Activated B cell treated with CpG ODN at 0.5 μM for 24 hours (primary cell): ENCODE measurements around the gene ZNF276. TPM values are rescaled to one million over a fixed set of nuclear protein-coding genes. Genes with fewer than 3 reads are reported as not detected.

Experiments used
- ATAC-seq: fragments of 200-7000 bp; cut with Tn5 transposase; one replicate; pipeline ENCODE4 v1.10.0; 2021; ENCODE audit warnings: low read depth, mild to moderate bottlenecking, moderate library complexity
- CTCF ChIA-PET: fragments of 350-600 bp; sonication (Branson Sonifier 250); formaldehyde crosslinking; loops from one replicate; lab custom pipeline; 2021; ENCODE audit warnings: antibody characterized with exemption; lab: Charles Lee
- POLR2A ChIA-PET: fragments of 350-600 bp; sonication (Branson Sonifier 250); formaldehyde crosslinking; loops from one replicate; lab custom pipeline; 2021; ENCODE audit warnings: antibody characterized with exemption; lab: Charles Lee
- DNase-seq: peaks from one replicate; pipeline ENCODE4 v3.0.0; 2022
- H3K27ac Mint-ChIP-seq: one replicate; pipeline ENCODE4 v1.8.0; 2020; ENCODE audit warnings: mixed read lengths
- H3K27me3 Mint-ChIP-seq: one replicate; pipeline ENCODE4 v1.8.0; 2021; ENCODE audit warnings: mixed read lengths
- H3K36me3 Mint-ChIP-seq: one replicate; pipeline ENCODE4 v1.8.0; 2021; ENCODE audit warnings: low read depth, mixed read lengths
- H3K4me1 Mint-ChIP-seq: one replicate; pipeline ENCODE4 v1.8.0; 2021; ENCODE audit warnings: mixed read lengths
- H3K4me3 Mint-ChIP-seq: one replicate; pipeline ENCODE4 v1.8.0; 2020; ENCODE audit warnings: mild to moderate bottlenecking, mixed read lengths
- H3K9me3 Mint-ChIP-seq: one replicate; pipeline ENCODE4 v1.8.0; 2020; ENCODE audit warnings: mixed read lengths
- CTCF ChIP-seq: fragments of 200-600 bp; IDR thresholded peaks from one replicate; pipeline ENCODE4 v1.8.0; 2022; ENCODE audit warnings: antibody characterized with exemption, mild to moderate bottlenecking
- intact Hi-C: fragments of 100-400 bp; cut with micrococcal nuclease; formaldehyde crosslinking; loops from one replicate; pipeline ENCODE4 v1.15.1; 2024
- total RNA-seq: library from RNA; stranded (reverse); gene quantifications from 2 replicates; pipeline ENCODE4 v1.2.3, GENCODE V29; 2022

The ZNF276 gene
- total RNA-seq, 1 donor from 2014 or later = 52.0 TPM

GRCh38 chr16:89759746-89760340, 38.5 kb downstream of the ZNF276 start:
- TF ChIP-seq CTCF = no peak
- Mint-ChIP-seq H3K36me3 (peaks cover 49% of the 10 kb centered on the region), H3K27ac (peak overlapping the region; percentile 87), H3K4me3 (peak overlapping the region; percentile 85), H3K9me3 (no peaks in the 10 kb centered on the region), H3K27me3 (no peaks in the 10 kb centered on the region), H3K4me1 (peaks cover 51% of the 10 kb centered on the region)
- ChIA-PET POLR2A (interaction anchor here (0.6 kb wide), 1 partner anchor 19 kb away, joined by 3 read pairs; no protein-coding TSS in a partner anchor), CTCF (no interaction called here)
- intact Hi-C loops = no loop called here
- ATAC-seq (no peak), DNase-seq (no peak)

DNA sequence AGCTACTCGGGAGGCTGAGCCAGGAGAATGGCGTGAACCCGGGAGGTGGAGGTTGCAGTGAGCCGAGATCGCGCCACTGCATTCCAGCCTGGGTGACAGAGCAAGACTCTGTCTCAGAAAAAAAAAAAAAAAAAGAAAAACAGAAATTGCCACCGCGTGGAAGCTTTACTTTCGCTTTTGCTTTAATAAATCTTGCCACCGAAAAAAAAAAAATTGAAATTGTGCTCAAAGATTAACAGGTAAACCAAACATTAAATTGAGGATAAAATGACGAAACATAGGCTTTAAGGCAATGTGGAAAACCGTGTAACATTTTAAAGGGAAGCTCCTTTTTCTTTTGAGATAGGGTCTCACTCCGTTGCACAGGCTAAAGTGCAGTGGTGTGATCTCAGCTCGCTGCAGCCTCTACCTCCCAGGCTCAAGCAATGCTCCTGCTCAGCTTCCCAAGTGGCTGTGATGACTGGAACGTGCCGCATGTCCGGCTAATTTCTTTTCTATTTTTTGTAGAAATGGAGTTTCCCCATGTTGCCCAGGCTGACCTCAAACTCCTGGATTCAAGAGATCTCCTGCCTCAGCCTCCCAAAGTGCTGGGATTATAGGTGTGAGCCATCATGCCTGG, 40.1 kb downstream of the ZNF276 start:
- Mint-ChIP-seq H3K9me3 (no peaks in the 10 kb centered on the region), H3K4me1 (peaks cover 62% of the 10 kb centered on the region), H3K36me3 (peaks cover 41% of the 10 kb centered on the region), H3K27me3 (no peaks in the 10 kb centered on the region), H3K4me3 (peak overlapping the region; percentile 85), H3K27ac (peak overlapping the region; percentile 87)
- DNase-seq = no peak
- ChIA-PET POLR2A (interaction anchor here (0.7 to 1.7 kb wide), 9 partner anchors 12 to 1307 kb away, joined by 4 to 12 read pairs (median 7); partner anchors contain the start of gene TCF25), CTCF (interaction anchor here (1.1 to 1.6 kb wide), 3 partner anchors 32 to 99 kb away, joined by 3 to 5 read pairs (median 4); no protein-coding TSS in a partner anchor)
- no peak for TF ChIP-seq CTCF
- intact Hi-C loops = no loop called here
- ATAC-seq = no peak

DNA sequence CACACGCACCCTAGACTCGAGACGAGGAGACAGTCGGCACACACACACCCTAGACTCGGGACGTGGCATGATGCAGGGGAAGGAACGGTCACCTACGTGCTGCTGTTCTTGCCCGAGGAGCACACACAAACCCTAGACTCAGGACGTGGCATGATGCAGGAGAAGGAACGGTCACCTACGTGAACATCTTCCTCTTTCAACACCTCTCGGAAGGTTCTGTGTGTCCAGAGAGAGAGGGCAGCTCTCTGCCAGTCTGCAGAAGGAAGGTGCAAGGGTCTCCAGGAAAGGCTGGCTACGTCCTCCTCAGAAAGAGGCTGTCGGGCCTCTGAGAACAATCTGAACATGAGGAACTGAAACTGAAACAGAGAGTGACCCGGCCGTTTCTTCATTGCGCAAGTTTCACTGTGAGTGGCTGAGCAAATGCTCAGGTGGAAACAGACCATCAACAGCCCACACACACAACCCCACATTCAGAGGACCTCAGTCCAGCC, 43.4 kb downstream of the ZNF276 start:
- intact Hi-C loops = loop anchor here (1.0 to 2.0 kb wide), 6 partner anchors 15 to 96 kb away; partner anchors contain the start of genes FANCA and ZNF276
- H3K4me3 Mint-ChIP-seq = peak overlapping the region; percentile 88
- no peak for TF ChIP-seq CTCF
- DNase-seq = peak; percentile 62
- POLR2A ChIA-PET = interaction anchor here (0.6 to 2.5 kb wide), 7 partner anchors 14 to 184 kb away, joined by 3 to 8 read pairs (median 3); partner anchors contain the start of genes DEF8 and TCF25
- CTCF ChIA-PET = interaction anchor here (0.8 to 1.0 kb wide), 2 partner anchors 59 to 65 kb away, joined by 3 read pairs; no protein-coding TSS in a partner anchor
- H3K27me3 Mint-ChIP-seq = no peaks in the 10 kb centered on the region
- peaks cover 19% of the 10 kb centered on the region for H3K36me3 Mint-ChIP-seq
- peaks cover 69% of the 10 kb centered on the region for H3K4me1 Mint-ChIP-seq
- H3K9me3 Mint-ChIP-seq = no peaks in the 10 kb centered on the region
- ATAC-seq = peak; percentile 83
- H3K27ac Mint-ChIP-seq = peak overlapping the region; percentile 95

GRCh38 chr16:89765292-89765830, 44.0 kb downstream of the ZNF276 start:
- CTCF ChIA-PET = interaction anchor here (0.8 to 1.0 kb wide), 2 partner anchors 59 to 65 kb away, joined by 3 read pairs; no protein-coding TSS in a partner anchor
- peaks cover 63% of the 10 kb centered on the region for H3K4me1 Mint-ChIP-seq
- peak overlapping the region; percentile 95 for H3K27ac Mint-ChIP-seq
- H3K36me3 Mint-ChIP-seq = peaks cover 15% of the 10 kb centered on the region
- no peaks in the 10 kb centered on the region for H3K27me3 Mint-ChIP-seq
- no peaks in the 10 kb centered on the region for H3K9me3 Mint-ChIP-seq
- H3K4me3 Mint-ChIP-seq = peak overlapping the region; percentile 88
- ATAC-seq = no peak
- DNase-seq = no peak
- no peak for TF ChIP-seq CTCF
- intact Hi-C loops = loop anchor here (1.0 to 2.0 kb wide), 5 partner anchors 16 to 95 kb away; partner anchors contain the start of genes FANCA and ZNF276
- POLR2A ChIA-PET = interaction anchor here (0.7 to 2.5 kb wide), 4 partner anchors 50 to 145 kb away, joined by 3 to 8 read pairs (median 4); partner anchors contain the start of gene TCF25
